HUDEP-2 (cell line): ENCODE results near the gene CLBA1.
A peak's percentile ranks its signal among the peaks of the same experiment; 100 is the strongest.
"Not testable (repeated sequence)": the region's sequence is repeated elsewhere in the genome, so short reads cannot be mapped to it uniquely, and the experiment has no call there.

Experiments used
- DNase-seq, 76 experiments: peaks; one replicate each; lab custom pipeline; 2025; ENCODE audit not compliant: unreplicated experiment in 76 of 76; lab: John Stamatoyannopoulos, UW

The CLBA1 gene

DNA sequence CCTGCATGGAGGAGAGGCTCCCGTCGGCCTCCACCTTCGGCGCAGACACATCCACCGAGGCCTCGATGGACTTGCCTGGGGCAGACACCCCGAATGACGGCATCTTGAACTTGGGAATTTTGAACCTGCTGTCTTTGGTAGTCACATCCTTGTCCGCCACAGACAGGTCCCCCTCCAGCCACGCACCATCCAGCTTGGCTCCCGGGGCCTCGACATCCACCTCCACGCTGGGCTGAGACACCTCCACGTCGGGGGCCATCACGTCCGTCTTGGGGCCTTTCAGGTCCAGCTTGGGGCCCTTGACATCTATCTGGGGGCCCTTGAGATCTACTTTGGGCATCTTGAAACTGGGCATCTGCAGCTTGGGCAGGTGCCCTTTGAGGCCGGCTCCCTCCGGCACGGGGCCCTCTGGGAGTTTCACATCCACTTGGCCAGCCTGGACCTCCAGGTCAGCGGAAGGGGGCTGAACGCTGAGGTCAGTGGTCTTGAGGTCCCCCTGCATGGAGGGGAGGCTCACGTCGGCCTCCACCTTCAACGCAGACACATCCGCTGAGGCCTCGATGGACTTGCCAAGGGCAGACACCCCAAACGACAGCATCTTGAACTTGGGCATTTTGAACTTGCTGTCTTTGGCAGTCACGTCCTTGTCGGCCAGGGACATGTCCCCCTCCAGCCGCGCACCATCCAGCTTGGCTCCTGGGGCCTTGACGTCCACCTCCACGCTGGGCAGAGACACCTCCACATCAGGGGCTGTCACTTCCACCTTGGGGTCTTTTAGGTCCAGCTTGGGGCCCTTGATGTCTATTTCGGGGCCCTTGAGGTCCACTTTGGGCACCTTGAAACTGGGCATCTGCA, 37.5 kb upstream of the CLBA1 start:
- not testable (repeated sequence) for DNase-seq

DNA sequence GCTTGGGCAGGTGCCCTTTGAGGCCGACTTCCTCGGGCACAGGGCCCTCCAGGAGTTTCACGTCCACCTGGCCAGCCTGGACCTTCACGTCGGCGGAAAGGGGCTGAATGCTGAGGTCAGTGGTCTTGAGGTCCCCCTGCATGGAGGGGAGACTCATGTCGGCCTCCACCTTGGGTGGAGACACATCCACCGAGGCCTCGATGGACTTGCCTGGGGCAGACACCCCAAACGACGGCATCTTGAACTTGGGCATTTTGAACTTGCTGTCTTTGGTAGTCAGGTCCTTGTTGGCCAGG, 36.9 kb upstream of the CLBA1 start:
- DNase-seq: no peak

DNA sequence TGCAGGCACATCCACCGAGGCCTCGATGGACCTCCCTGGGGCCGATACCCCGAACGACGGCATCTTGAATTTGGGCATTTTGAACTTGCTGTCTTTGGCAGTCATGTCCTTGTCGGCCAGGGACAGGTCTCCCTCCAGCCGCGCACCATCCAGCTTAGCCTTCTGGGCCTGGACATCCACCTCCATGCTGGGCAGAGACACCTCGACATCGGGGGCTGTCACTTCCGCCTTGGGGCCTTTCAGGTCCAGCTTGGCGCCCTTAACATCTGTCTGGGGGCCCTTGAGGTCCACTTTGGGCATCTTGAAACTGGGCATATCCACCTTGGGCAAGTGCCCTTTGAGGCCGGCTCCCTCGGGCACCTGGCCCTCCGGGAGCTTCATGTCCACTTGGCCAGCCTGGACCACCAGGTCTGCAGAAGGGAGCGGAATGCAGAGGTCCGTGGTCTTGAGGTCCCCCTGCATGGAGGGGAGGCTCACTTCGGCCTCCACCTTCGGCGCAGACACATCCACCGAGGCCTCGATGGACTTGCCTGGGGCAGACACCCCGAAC, 36.1 kb upstream of the CLBA1 start:
- DNase-seq: not testable (repeated sequence)

DNA sequence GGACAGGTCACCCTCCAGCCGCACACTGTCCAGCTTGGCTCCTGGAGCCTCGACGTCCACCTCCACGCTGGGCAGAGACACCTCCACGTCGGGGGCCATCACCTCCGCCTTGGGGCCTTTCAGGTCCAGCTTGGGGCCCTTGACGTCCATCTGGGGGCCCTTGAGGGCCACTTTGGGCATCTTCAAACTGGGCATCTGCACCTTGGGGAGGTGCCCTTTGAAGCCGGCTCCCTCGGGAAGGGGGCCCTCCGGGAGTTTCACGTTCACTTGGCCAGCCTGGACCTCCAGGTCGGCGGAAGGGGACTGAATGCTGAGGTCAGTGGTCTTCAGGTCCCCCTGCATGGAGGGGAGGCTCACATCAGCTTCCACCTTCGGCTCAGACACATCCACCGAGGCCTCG, 35.6 kb upstream of the CLBA1 start:
- DNase-seq: no peak

DNA sequence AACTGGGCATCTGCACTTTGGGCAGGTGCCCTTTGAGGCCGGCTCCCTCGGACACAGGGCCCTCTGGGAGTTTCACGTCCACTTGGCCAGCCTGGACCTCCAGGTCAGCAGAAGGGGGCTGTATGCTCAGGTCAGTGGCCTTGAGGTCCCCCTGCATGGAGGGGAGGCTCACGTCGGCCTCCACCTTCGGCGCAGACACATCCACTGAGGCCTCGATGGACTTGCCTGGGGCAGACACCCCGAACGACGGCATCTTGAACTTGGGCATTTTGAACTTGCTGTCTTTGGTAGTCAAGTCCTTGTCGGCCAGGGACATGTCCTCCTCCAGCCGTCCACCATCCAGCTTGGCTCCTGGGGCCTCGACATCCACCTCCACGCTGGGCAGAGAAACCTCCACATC, 34.9 kb upstream of the CLBA1 start:
- DNase-seq: not testable (repeated sequence)

DNA sequence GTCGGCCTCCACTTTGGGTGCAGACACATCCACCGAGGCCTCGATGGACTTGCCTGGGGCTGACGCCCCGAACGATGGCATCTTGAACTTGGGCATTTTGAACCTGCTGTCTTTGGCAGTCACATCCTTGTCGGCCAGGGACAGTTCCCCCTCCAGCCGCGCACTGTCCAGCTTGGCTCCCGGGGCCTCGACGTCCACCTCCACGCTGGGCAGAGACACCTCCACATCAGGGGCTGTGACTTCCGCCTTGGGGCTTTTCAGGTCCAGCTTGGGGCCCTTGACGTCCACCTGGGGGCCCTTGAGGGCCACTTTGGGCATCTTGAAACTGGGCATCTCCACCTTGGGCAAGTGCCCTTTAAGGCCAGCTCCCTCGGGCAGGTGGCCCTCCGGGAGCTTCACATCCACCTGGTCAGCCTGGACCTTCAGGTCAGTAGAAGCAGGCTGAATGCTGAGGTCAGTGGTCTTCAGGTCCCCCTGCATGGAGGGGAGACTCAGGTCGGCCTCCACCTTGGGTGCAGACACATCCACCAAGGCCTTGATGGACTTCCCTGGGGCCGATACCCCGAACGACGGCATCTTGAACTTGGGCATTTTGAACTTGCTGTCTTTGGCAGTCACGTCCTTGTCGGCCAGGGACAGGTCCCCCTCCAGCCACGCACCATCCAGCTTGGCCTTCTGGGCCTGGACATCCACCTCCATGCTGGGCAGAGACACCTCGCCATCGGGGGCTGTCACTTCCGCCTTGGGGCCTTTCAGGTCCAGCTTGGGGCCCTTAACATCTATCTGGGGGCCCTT, 33.5 kb upstream of the CLBA1 start:
- DNase-seq: not testable (repeated sequence)

DNA sequence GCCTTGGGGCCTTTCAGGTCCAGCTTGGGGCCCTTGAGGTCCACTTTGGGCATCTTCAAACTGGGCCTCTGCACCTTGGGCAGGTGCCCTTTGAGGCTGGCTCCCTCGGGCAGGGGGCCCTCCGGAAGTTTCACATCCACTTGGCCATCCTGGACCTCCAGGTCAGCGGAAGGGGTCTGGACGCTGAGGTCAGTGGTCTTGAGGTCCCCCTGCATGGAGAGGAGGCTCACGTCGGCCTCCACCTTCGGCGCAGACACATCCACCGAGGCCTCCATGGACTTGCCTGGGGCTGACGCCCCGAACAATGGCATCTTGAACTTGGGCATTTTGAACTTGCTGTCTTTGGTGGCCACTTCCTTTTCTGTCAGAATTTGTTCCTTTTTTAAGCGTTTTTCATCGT, 32.5 kb upstream of the CLBA1 start:
- no peak for DNase-seq

DNA sequence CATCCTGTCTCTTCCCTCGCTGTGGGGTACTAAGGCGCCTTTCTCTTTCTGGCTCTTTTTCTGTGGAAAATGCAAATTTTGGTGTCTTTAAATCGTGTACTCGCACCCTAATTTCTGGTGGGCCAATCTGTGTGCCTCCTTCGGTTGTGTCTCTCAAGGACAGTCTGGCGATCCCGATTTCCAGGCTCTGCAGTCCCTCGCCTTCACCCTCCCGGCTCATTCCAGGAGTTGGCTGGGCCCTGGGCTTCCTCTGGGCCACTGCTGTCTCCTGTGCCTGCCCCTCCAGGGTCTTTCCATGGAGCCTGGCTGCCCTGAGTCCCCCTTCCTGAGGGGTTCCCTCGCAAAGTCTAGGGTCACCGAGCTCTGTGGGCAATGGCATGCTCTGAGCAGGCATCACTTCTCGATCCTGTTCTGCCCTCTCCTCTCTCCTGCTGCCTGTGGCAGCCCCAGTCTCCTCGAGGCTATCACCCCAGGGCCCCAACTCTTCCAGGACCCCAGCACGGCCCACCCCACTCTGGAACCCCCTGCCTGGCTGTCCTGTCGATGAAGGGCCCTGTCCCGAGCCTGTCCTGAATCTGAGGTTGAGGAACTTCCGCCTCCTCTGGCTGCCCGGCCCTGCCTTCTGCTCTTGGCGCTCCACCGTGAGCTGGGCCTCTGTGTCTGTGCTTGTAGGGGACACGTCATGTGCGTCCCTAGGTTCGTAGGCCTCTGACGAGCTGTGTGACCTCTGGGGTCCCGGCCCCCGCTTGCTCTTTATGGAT, 31.5 kb upstream of the CLBA1 start:
- DNase-seq: no peak

DNA sequence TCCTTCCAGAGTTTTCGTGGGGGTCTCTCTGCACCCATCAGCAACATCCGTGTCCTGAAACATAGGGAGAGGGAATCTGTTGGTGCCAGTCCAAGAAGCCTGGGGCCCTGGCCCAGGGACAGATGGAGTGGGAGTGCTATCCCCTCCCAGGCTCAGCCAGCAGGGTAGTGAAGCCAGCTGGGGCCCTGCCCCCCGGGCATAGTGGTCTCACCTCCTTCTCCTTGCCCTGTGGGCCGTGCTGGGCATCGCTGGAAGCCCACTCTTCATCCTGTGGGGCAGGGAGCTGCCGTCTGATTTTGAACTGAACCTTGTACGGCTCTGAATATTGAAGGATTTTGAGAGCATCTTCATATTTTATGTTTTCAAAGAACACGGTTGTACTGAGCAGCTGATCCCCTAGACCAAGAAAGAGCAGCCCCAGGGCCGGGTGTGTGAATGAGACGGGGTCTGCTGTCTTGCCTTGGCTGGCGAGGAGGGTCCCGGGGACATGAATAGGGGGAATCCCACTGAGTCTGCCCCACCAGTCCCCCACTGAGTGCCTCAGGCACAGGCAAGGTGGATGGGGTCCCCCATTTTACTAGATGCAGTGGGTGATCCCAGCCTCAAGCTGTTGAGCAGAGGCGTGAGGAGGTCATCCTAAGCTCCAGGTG, 30.7 kb upstream of the CLBA1 start:
- DNase-seq: no peak

DNA sequence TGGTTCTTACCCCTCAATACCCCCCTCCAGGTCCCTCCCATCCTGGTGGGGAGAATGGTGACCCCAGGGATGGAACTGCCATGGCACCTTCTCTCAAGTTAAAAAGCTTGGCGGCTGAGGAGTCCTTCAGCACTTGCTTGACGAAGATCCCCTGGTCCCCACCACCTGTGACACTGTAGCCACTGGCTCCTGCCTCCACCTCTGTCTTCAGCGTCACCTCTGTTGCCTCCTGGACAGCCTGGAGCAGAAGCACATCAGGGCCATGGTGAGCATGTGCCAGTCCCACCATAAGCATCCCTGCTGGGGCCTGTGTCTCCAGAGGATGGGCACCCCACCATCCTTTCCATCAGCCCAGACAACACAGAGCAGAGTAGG, 30.2 kb upstream of the CLBA1 start:
- DNase-seq: no peak

DNA sequence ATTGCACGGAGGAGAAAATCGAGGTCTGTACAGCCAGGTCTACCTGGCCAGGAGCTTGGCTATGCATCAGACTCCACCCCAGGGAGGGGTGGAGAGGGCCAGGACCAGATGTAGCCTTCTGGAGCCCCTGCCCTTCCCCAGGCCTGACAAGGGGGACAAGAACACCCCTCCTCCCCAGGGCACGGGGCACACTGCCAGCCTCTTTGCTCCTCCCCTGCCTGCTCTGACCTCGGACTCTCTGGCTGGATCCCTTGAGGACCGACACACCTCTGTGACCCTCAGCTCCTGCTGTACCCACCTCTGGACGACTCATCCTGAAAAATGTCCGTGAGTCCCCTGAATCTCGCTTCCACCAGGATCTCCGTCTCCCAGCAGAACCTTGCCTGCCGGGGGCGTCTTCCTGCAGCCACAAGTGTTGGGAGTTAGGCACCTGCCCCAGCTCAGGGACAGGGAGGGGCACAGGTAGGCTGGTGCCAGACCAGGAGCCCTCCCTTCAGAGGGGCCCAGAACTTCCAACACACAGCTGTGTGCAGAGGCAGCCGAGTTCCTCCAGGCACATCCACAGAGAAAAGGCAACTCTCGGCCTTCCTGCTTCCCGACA, 29.2 kb upstream of the CLBA1 start:
- no peak for DNase-seq

DNA sequence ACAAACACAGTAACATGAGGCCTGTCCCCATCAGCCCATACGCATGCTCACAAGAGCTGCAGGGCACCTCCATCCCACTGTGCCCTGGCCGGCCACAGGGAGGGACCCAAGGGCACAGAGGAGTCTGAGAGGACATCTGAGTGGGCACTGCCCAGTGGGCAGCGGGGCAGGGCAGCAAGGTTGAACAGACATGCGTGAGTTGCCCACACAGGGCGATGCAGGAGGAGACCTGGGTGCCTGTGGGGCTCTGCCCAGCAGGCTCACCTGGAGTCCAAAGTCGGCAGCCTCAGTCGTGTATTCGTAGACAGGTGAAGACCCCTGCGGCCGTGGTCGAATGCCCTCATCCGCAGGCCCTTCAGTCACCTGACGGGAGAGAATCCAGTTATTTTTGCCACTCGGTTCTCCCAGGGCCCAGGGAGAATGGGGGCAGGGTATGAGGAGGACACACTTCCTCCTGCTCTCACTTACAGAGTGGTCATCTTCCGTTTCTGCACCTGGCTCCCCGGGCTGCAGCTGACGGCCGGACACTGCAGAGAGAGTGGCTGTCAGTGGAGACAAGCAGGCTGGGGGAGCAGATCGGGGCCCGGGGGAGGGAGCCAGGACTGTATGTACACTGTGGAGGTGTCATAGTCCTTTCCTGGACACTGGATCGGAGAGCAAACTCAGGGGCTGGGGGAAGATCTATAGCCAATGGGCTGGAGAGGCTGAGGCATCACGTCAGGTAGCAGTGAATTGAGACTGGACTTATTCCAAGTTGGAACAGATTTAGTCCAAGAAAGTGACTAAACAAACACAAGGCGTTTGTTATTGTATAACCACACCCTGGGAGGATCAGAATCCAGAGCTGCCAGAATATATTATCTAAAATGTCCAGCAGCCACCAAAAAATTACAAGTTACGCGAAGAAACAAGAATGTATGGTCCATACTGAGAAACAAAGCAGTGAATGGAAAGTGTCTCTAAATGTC, 28.2 kb upstream of the CLBA1 start:
- DNase-seq: no peak

DNA sequence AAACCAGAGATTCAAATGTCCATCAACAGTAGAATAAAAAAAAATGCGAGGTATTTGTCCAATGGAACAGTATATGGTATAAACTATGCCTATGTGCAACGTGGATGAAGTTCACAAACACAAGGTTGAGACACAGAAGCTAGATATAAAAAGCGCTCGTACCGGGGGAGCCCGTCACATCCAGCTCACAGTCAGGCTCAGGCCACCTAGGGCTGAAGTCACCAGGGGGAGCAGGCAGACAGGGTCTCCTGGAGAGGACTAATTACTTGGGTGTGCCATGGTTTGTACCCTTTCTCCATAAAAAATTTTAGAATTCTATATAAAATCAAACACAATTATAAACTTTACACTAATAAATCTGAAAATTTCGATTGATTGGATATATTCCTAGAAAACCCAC, 21.0 kb upstream of the CLBA1 start:
- no peak for DNase-seq

DNA sequence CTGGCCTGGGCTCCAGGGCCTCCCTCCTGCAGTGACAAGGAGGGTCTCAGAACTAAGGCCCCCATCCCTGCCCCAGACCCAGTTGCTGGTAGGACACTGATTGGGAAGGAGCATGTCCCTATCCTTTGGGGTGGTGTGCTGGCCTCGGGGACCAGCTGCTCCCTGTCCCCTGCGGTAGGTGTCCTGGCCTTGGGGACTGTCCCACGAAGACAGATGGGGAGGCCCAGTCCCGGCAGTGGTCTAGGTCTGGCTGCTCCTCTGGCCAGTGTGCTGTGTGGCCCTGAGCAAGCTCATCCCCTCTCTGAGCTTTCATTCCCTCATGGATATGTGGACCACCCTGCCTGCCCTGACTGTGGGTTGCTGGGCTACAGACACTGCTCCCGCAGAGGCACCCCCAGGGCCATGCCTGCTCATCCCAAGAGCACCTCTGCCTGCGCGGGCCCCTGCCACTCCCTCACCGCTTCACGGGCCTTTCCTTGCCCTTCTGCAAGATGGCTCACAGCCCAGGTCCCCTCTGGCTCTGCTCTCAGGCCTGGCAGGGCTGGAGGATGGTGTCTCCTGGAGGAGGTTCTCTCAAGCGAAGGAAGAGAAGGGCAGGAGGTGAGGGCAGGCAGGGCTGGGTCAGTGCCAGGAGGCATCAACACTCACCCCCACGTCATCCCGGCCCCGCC, 19.9 kb upstream of the CLBA1 start:
- no peak for DNase-seq

DNA sequence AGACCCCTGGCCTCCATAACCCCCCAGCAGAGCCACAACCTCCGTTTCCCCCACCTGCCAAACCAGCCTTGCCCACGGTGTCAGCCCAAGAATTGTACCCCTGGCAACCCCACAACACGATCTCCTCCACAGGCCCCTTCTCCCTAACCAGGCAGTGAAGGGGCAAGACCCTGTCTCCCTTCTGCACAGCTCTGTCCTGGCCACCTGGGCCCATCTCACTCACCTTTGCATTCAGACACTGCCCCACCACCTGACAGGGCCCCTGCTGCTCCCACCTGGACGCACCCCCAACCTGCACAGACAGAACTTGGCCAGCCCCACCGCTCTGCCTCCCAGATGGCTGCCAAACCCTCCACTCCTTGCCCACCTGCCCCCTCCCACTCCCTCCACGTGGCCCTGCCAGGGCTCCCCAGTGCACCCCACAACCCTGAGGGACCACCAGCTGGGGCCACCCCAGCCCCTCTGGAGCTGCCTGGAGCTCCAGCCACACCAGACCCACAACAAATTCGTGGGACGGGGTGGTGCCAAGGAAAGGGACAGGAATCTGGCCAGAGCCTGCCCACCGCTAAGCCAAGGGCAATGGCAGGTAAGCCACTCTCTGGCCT, 19.2 kb upstream of the CLBA1 start:
- DNase-seq: no peak

DNA sequence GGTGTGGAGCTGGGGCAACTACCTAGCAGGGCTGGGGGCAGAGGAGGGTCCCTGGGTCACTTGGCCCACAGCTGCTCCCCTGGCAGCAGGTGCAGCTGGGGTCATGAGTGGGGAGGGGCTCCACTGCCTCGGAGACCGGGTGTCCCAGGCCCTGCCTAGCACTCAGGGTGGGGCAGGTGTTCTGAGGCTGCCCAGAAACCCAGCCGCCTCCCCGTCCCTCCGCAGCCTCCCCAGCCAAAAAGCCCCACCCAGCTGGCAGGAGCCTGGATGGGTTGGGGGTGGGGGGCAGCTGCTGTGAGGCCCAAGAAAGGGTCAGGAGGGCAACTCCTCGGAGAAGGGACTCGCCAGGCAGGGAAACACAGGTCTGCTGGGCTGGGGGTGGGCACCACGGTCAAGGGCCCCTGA, 18.6 kb upstream of the CLBA1 start:
- peak in 23 of 76 experiments; percentile 8 to 62 (median 39) for DNase-seq

DNA sequence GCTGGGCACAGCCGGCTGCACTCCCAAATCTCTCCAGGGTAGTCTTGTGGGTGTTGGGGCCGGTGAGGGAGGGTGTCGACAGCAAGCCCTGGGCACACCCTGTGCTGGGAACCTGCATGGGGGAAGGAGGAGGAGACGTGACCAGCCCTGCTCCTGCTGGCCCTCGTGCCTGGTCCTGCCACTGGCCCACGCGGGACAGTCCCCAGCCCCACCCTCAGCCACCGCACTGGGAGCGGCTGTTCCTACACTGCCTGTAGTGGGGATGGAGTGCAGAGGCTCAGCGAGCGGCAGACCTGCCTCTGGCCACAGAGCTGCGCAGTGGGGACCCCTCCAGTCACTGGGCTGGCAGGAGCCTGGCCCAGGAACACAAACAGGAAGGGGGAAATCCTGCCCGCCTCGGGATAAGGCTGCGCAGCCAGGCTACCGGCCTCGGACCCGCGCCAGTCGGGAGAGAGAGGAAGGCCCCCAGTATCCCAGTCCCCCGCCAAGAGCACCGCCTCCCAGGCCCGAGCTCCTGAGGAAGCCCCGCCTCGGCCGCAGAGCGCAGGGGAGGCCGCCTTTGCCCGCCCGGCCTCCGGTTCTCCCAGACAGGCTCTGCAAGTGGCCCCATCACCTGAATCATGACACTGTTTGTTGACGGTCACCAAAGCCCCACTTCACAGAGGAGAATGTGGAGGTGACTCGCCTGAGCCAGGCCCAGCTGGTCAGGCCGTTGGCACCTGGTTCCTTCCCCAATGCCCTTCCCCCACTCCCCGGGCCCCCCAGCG, 18.0 kb upstream of the CLBA1 start:
- DNase-seq: peak in 53 of 76 experiments; percentile 7 to 63 (median 41)
